ENCODE measurements around the gene RSPH4A. TPM values are rescaled to one million over a fixed set of nuclear protein-coding genes. Genes with fewer than 3 reads are reported as not detected.

Gene RSPH4A
- under 1 TPM; 0.23 to 0.24 TPM for total RNA-seq

DNA sequence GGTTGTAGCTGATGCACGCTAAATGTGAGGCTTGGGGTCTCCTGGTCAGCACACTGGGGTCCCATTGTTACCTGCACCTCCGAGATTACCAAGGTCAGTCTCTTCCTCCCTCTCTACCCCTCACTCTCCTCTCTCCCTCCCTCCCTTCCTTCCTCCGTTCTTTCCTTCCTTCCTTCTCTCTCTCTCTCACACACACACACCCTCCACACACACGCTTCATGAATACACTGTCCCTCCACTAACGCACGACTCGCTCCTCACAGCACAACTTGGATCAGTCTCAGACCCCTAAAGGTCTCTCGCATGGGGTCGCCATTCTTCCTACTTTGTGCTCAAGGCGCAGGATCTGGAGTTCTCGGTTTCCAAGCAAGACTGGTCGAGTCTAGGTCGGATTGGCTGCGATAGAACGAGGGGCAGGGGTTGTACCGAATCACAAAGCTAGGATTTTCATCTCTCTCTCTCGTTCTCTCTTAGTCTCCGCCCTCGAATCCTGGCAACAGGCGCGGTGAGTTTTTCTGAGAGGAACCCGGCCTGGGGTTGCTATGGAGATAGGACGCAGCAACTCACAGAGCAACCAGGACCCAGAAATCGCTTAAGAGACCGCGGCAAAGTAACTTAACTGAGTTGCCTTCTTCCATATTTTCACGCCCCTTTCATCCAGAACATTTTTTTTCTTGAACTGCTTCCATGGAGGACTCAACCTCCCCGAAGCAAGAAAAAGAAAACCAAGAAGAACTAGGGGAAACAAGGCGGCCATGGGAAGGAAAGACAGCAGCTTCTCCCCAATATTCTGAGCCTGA is at the start of gene RSPH4A:
Gene RSPH4A (plus strand): TSS at position 543 of the 800 bp plus-strand sequence. CDS start 145 bp downstream, at position 688.

DNA sequence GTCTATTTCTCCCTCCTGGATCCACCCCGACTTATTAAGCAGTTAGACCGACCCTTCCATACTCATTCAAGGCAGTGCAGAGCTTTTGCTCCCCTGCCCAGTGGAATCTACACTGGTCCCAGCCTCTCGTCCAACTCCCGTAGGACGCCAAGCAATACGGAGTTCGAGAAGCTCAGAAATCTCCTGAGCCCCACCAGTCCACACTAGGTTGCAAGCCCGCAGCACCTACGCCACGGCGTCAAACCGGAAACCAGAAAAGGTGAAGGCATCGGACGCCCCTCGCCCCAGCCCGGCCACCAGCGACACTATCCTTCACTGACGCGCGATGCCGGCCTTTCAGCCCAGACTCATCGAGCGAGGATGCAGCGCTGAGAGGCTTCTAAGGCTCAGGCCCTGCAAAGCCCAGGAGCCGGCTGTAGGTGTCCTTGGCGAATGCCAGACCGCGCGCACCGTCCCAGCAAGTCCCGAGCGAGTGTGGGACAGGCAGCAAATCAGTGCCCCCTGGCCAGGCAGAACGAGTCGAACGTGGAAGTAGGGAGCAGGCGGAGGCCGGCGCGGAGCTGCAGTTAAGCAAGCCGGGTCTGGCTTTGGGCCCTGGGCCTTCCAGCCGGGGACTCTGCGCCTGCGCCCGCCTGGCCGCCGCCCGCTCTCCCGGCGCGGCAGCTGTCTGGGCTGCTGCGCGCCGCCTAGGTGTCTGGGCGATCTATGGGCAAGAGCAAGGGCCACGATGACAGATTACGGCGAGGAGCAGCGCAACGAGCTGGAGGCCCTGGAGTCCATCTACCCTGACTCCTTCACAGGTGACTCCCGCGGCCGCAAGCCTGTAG is 45.2 kb upstream of the RSPH4A start, which contains the start of gene RWDD1:
Gene RWDD1 (plus strand): TSS at position 649 of the 827 bp plus-strand sequence. CDS start 79 bp downstream, at position 728.

DNA sequence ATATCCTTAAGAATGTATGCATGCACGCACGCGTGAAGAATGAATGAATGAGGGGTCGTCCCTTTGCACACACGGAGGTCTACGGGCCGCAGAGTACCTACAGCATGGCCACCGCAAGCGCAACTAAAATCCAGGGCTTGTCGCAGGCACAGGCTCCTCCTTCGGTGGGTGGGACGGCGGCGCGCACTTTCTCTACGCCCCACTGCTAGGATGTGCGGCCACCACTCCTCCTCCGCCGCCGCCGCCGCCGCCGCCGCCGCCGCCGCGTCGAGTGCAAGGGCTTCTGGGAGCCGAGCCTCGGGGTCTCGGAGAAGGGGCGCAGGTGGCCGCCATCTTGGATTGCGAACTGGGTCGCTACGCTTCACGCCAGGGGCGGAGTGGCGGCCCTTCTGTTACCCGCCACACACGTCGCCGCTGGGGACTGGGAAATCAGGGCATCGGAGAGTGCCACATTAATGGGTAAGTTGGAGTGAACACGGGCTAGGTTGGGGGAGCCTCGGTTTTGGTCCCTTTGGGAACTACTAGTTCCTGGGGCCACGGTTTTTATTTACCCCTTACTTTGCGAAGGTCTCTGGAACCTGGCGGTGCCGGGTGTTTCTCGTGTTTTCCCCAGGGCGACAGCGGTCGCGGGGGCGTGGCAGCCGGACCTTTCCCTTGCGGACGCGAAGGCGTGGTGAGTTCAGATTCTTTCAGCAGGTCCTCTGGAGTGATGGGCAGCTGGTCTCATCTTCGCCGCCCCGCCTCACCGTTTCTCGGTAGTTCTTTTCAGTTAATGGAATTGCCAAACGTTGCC is 64.8 kb downstream of the RSPH4A start, which contains the start of gene KPNA5:
Gene KPNA5 (plus strand): TSS at position 332 of the 793 bp plus-strand sequence. CDS start 124 bp downstream, at position 456.

Other genes with a start within 250 kb of the RSPH4A start
- 1 to 10 TPM; 2.2 to 2.6 TPM for gene DSE, start 245.5 kb upstream of the RSPH4A start, total RNA-seq
- gene CALHM6, start 155.1 kb upstream of the RSPH4A start, total RNA-seq, result 10 to 100 TPM; 15.8 to 15.9 TPM
- gene CALHM5, start 104.8 kb upstream of the RSPH4A start, total RNA-seq, result not detected
- gene TRAPPC3L, start 70.8 kb upstream of the RSPH4A start, total RNA-seq, result not detected
- not detected for gene CALHM4, start 62.7 kb upstream of the RSPH4A start, total RNA-seq
- 10 to 100 TPM; 36.0 to 37.3 TPM for gene RWDD1, start 45.0 kb upstream of the RSPH4A start, total RNA-seq
- 10 to 100 TPM; 15.0 to 15.9 TPM for gene ZUP1, start 52.3 kb downstream of the RSPH4A start, total RNA-seq
- gene KPNA5, start 64.7 kb downstream of the RSPH4A start, total RNA-seq, result 10 to 100 TPM; 13.6 to 14.0 TPM
- gene FAM162B, start 149.2 kb downstream of the RSPH4A start, total RNA-seq, result not detected
- gene GPRC6A, start 212.6 kb downstream of the RSPH4A start, total RNA-seq, result not detected